Nephron (organoid): ENCODE measurements around the gene DPH2.

Source experiments
- H3K27ac Mint-ChIP-seq, 3 experiments: 2 replicates each; pipeline ENCODE4 v1.8.0; 2020; ENCODE audit warnings: mixed read lengths in 3 of 3, mild to moderate bottlenecking in 2 of 3, moderate library complexity in 1 of 3
- H3K27me3 Mint-ChIP-seq: 2 replicates; pipeline ENCODE4 v1.8.0; 2021; ENCODE audit warnings: low read depth, mild to moderate bottlenecking, moderate library complexity, mixed read lengths
- H3K36me3 Mint-ChIP-seq: 2 replicates; pipeline ENCODE4 v1.8.0; 2020; ENCODE audit warnings: low read depth, mixed read lengths
- H3K4me1 Mint-ChIP-seq: 2 replicates; pipeline ENCODE4 v1.8.0; 2020; ENCODE audit warnings: mixed read lengths
- H3K4me3 Mint-ChIP-seq, 3 experiments: 2 replicates each; pipeline ENCODE4 v1.8.0; 2020; ENCODE audit warnings: mild to moderate bottlenecking in 3 of 3, mixed read lengths in 3 of 3, moderate library complexity in 2 of 3
- H3K9me3 Mint-ChIP-seq: 2 replicates; pipeline ENCODE4 v1.8.0; 2020; ENCODE audit warnings: mixed read lengths
- CTCF ChIP-seq, 3 experiments: fragments of 200-600 bp; sonication (generic); IDR thresholded peaks; one replicate each; pipeline ENCODE4 v1.5.0; 2021; ENCODE audit warnings: antibody characterized with exemption in 3 of 3; ENCODE audit not compliant: unreplicated experiment in 3 of 3

DPH2 gene

DNA sequence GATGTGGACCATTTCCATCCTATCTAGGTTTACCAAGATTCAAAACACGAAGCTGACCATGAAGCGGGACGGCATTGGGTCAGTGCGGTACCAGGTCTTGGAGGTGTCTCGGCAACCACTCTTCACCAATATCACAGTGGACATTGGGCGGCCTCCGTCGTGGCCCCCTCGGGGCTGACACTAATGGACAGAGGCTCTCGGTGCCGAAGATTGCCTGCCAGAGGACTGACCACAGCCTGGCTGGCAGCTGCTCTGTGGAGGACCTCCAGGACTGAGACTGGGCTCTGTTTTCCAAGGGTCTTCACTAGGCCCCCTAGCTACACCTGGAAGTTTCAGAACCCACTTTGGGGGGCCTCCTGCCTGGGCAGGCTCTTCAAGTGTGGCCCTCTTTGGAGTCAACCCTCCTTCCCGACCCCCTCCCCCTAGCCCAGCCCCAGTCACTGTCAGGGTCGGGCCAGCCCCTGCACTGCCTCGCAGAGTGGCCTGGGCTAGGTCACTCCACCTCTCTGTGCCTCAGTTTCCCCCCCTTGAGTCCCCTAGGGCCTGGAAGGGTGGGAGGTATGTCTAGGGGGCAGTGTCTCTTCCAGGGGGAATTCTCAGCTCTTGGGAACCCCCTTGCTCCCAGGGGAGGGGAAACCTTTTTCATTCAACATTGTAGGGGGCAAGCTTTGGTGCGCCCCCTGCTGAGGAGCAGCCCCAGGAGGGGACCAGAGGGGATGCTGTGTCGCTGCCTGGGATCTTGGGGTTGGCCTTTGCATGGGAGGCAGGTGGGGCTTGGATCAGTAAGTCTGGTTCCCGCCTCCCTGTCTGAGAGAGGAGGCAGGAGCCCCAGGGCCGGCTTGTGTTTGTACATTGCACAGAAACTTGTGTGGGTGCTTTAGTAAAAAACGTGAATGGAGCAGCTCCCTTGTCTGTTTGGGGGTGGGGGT, 20.7 kb downstream of the DPH2 start:
- Mint-ChIP-seq H3K9me3 (no peaks in the 10 kb centered on the region), H3K4me3 (peak overlapping the region; percentile 90 to 93 (median 91)), H3K27me3 (peaks cover 3% of the 10 kb centered on the region), H3K36me3 (peaks cover 19% of the 10 kb centered on the region), H3K27ac (peak overlapping the region in 2 of 3 experiments; percentile 62 to 66), H3K4me1 (peaks cover 13% of the 10 kb centered on the region)
- no peak for TF ChIP-seq CTCF (IDR thresholded peaks at IDR 0.05; ENCODE audit: unreplicated experiment in 3 of 3)

DNA sequence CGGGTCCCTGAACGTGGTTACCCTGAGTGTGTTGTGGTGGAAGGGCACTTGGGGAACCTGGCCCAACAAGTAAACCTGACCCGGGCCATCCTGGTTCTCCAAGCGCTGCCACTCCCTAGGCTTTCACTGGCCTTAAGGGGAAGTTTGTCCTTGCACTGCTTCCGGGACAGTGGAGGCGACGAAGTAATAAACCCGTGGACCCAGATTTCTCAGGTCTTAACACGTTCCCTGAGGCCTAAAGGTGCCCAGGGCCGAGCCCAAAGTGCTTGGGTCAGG, 21.3 kb downstream of the DPH2 start:
- Mint-ChIP-seq H3K9me3 (no peaks in the 10 kb centered on the region), H3K4me1 (peaks cover 13% of the 10 kb centered on the region), H3K4me3 (peak overlapping the region; percentile 90 to 93 (median 91)), H3K36me3 (peaks cover 13% of the 10 kb centered on the region), H3K27ac (peak overlapping the region in 2 of 3 experiments; percentile 62 to 66), H3K27me3 (peaks cover 3% of the 10 kb centered on the region)
- TF ChIP-seq CTCF (IDR thresholded peaks at IDR 0.05; ENCODE audit: unreplicated experiment in 3 of 3) = no peak

DNA sequence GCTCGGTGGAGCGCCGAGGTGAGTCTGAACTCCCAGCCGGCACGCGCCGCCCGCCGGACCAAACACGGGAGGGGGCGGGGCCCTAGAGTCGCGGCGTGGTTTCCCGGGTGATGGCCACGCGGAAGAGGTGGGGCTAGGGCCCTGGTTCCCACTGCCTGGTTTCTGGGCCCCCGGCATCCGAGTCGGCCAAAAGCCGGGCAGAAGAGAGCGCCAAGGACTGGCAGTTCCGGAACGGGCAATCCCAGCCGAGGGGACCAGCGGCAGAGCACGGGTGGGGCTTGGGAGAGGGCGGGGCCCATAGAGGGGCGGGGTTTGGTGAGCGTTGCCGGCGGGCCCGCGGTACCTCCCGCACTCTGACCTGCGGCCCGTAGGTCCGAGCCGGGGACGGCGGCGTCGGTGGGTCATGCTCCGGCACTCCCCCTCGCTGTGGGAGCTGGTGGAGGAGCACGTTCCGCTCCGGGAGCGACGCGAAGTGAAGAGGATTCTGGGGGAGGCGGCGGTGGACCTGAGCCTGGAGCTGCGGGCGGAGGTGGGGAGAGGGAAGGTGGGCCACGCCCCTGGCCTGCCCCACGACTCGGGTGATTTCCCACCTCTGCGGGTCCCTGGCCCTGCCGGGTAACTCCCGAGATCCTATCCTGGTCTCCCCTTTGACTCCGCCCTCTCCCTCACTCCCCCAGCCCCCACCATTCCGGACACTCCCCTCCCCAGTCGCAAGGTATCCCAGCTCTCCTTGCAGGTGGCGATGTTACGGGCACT, 21.8 kb downstream of the DPH2 start, which contains the start of gene CCDC24:
Gene CCDC24, plus strand, starts transcription at position 124 of the 756 bp plus-strand sequence. Its CDS starts 280 bp downstream, at position 404.
- H3K27me3 Mint-ChIP-seq = peaks cover 6% of the 10 kb centered on the region
- TF ChIP-seq CTCF (IDR thresholded peaks at IDR 0.05; ENCODE audit: unreplicated experiment in 3 of 3) = peak in 1 of 3 experiments; percentile 16
- peaks cover 17% of the 10 kb centered on the region for H3K4me1 Mint-ChIP-seq
- H3K36me3 Mint-ChIP-seq = peaks cover 8% of the 10 kb centered on the region
- peak within 1 kb of the TSS; percentile 90 to 93 (median 91) for H3K4me3 Mint-ChIP-seq
- H3K9me3 Mint-ChIP-seq = no peaks in the 10 kb centered on the region
- H3K27ac Mint-ChIP-seq = peak within 1 kb of the TSS in 2 of 3 experiments; percentile 62 to 66

DNA sequence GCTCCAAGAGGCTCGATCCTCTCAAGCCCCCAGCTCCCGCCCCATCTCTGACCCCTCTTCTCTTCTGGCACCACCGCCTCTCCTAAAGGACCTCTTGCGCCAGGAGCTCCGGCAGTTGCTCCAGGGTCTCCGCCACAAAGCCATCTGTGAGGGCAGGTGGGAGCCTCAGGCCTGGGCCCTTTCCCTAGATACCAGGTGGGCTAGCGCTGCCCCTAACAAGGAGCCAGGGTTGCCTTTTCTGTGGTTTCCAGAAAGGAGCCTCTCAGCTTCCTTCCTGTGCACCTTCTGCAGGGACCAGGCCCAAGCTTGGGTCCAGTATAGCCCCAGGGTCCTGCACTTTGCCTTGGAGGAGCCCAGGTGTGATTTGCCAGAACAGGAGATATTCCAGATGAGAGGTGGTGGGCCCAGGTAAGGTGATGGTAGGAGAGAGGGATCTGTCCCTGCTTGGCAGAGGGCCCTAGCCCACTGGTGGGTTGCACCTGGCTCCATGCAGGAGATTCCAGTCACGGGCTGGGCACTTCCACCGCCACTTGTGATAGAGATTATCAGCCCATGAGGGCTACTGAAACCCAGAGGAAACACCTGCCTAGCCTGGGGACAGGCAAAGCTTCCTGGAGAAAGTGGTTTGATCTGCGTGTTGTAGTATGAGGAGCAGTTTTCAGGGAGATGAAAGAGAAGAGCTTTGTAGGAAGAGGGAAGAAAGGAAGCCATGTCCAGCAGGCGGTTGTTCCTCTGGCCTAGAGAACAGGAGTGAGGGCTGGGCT, 22.6 kb downstream of the DPH2 start:
- Mint-ChIP-seq H3K4me3 (peak overlapping the region; percentile 90 to 93 (median 91)), H3K4me1 (peaks cover 15% of the 10 kb centered on the region), H3K27ac (peak overlapping the region in 2 of 3 experiments; percentile 62 to 66), H3K36me3 (peaks cover 6% of the 10 kb centered on the region), H3K9me3 (no peaks in the 10 kb centered on the region), H3K27me3 (peaks cover 6% of the 10 kb centered on the region)
- no peak for TF ChIP-seq CTCF (IDR thresholded peaks at IDR 0.05; ENCODE audit: unreplicated experiment in 3 of 3)

GRCh38 chr1:43993206-43993914, 23.6 kb downstream of the DPH2 start:
- Mint-ChIP-seq H3K27me3 (peaks cover 6% of the 10 kb centered on the region), H3K27ac (no peak overlapping the region), H3K4me1 (peaks cover 13% of the 10 kb centered on the region), H3K36me3 (peaks cover 1% of the 10 kb centered on the region), H3K4me3 (peak overlapping the region in 2 of 3 experiments; percentile 4 to 93), H3K9me3 (no peaks in the 10 kb centered on the region)
- TF ChIP-seq CTCF (IDR thresholded peaks at IDR 0.05; ENCODE audit: unreplicated experiment in 3 of 3) = no peak
